B cell (primary cell): ENCODE results near the gene HAO1.

Experiments
- EZH2 ChIP-seq: IDR thresholded peaks from 2 replicates; pipeline ENCODE4 v1.6.1; 2012; ENCODE audit warnings: borderline replicate concordance, low read depth, mild to moderate bottlenecking, moderate library complexity, low read length; ENCODE audit not compliant: insufficient read depth, poor library complexity, severe bottlenecking
- TF ChIP-seq, protein P1 (sequence below): fragments of 200-600 bp; IDR thresholded peaks from one replicate; pipeline ENCODE4 v1.8.0; 2022; ENCODE audit warnings: antibody characterized with exemption, mild to moderate bottlenecking

DNA sequence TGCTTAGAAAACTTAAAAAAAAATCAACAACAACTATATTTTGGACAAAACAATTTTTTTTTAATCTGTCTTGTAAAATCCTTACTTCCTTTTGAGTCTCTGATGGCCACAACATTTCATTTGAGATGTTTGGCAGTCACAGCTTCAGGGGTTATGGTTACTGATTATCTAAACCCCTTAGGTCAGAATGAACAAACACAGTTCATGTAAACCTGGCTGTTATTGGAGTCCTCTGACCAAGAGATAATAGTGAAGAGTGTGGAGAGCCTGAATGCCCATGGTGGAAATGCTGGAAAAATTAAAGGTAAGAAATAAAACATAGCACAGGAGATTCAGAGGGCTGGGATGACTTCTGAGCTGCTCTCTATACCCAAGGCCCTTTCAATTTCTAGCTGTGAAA, 41.1 kb upstream of the HAO1 start:
- no peak for TF ChIP-seq EZH2
- TF ChIP-seq, protein P1, sequence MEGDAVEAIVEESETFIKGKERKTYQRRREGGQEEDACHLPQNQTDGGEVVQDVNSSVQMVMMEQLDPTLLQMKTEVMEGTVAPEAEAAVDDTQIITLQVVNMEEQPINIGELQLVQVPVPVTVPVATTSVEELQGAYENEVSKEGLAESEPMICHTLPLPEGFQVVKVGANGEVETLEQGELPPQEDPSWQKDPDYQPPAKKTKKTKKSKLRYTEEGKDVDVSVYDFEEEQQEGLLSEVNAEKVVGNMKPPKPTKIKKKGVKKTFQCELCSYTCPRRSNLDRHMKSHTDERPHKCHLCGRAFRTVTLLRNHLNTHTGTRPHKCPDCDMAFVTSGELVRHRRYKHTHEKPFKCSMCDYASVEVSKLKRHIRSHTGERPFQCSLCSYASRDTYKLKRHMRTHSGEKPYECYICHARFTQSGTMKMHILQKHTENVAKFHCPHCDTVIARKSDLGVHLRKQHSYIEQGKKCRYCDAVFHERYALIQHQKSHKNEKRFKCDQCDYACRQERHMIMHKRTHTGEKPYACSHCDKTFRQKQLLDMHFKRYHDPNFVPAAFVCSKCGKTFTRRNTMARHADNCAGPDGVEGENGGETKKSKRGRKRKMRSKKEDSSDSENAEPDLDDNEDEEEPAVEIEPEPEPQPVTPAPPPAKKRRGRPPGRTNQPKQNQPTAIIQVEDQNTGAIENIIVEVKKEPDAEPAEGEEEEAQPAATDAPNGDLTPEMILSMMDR: no peak
